Fibroblast of lung (primary cell): ENCODE results near the gene EMC10. TPM values are rescaled to one million over a fixed set of nuclear protein-coding genes. Genes with fewer than 3 reads are reported as not detected.

ENCODE experiments used
- DNase-seq, 2 donors: peaks; one replicate each; pipeline versions ENCODE4 v3.0.0 to v3.0.0-alpha.2; 2010; ENCODE audit warnings: low read depth in 2 of 2
- H2AFZ ChIP-seq: 2 replicates; pipeline ENCODE4 v1.5.1; 2012; ENCODE audit warnings: low read length, control low read depth, inconsistent platforms
- H3K27ac ChIP-seq: 2 replicates; pipeline ENCODE4 v1.5.1; 2011; ENCODE audit warnings: low read length, control low read depth; ENCODE audit not compliant: insufficient read depth
- H3K27me3 ChIP-seq: 2 replicates; pipeline ENCODE4 v1.5.1; 2011; ENCODE audit warnings: mild to moderate bottlenecking, low read length; ENCODE audit not compliant: control insufficient read depth, insufficient read depth
- H3K36me3 ChIP-seq: 2 replicates; pipeline ENCODE4 v1.5.1; 2011; ENCODE audit warnings: low read length; ENCODE audit not compliant: control insufficient read depth, insufficient read depth
- H3K4me1 ChIP-seq: 2 replicates; pipeline ENCODE4 v1.5.1; 2011; ENCODE audit warnings: low read length; ENCODE audit not compliant: control insufficient read depth, insufficient read depth; ENCODE audit errors: extremely low read depth
- H3K4me2 ChIP-seq: 2 replicates; pipeline ENCODE4 v1.5.1; 2011; ENCODE audit warnings: low read length, control low read depth; ENCODE audit not compliant: insufficient read depth; ENCODE audit errors: extremely low read depth
- H3K4me3 ChIP-seq, 4 experiments: fragments of 200-600 bp in 1 of 4; sonication (generic) in 1 of 4; replicated peaks in 1 of 4; 2 replicates each; pipeline ENCODE4 v1.5.1; 2011 to 2016; ENCODE audit warnings: low read length in 4 of 4, low read depth in 3 of 4, mild to moderate bottlenecking in 3 of 4, control low read depth in 2 of 4, inconsistent platforms in 1 of 4, mixed read lengths in 1 of 4; ENCODE audit not compliant: insufficient read depth in 1 of 4; ENCODE audit errors: control extremely low read depth in 1 of 4
- H3K79me2 ChIP-seq: 2 replicates; pipeline ENCODE4 v1.5.1; 2012; ENCODE audit warnings: mild to moderate bottlenecking, low read length, inconsistent platforms; ENCODE audit not compliant: control insufficient read depth, insufficient read depth
- H3K9ac ChIP-seq: 2 replicates; pipeline ENCODE4 v1.5.1; 2011; ENCODE audit warnings: mild to moderate bottlenecking, low read length, control low read depth; ENCODE audit not compliant: insufficient read depth
- H3K9me3 ChIP-seq: 2 replicates; pipeline ENCODE4 v1.5.1; 2012; ENCODE audit warnings: low read depth, low read length; ENCODE audit not compliant: control insufficient read depth, insufficient read depth
- H4K20me1 ChIP-seq: 2 replicates; pipeline ENCODE4 v1.5.1; 2011; ENCODE audit warnings: low read length; ENCODE audit not compliant: control insufficient read depth, insufficient read depth; ENCODE audit errors: extremely low read depth
- EZH2 ChIP-seq: IDR thresholded peaks from 2 replicates; pipeline ENCODE4 v1.5.1; 2012; ENCODE audit warnings: low read length, control low read depth, mild to moderate bottlenecking; ENCODE audit errors: missing control alignments
- polyA plus RNA-seq, 2 donors: library from polyadenylated mRNA; depleted of rRNA in 1 of 2; stranded (reverse) in 1 of 2; unstranded in 1 of 2; fragments of >200 nt; gene quantifications; 2 replicates each; pipeline ENCODE4 v1.2.1, GENCODE V29; 2011 to 2012; ENCODE audit warnings: missing spikeins in 1 of 2
- total RNA-seq: library from RNA; depleted of rRNA; stranded (reverse); fragments of >200 nt; gene quantifications from 2 replicates; pipeline ENCODE4 v1.2.1, GENCODE V29; 2014
- TF ChIP-seq, protein P1 (sequence below), 2 donors: IDR thresholded peaks in 1 of 2; conservative IDR thresholded peaks in 1 of 2; 1 replicate in 1 of 2; 2 replicates in 1 of 2; pipeline ENCODE4 v1.5.1; 2011 to 2012; ENCODE audit warnings: low read length in 2 of 2, control low read depth in 1 of 2, inconsistent platforms in 1 of 2, low read depth in 1 of 2, mild to moderate bottlenecking in 1 of 2

Gene EMC10
- total and polyA plus RNA-seq, 2 donors (not counting 1 experiment from before 2014, with no cell fraction given): 40.8 to 42.7 TPM

DNA sequence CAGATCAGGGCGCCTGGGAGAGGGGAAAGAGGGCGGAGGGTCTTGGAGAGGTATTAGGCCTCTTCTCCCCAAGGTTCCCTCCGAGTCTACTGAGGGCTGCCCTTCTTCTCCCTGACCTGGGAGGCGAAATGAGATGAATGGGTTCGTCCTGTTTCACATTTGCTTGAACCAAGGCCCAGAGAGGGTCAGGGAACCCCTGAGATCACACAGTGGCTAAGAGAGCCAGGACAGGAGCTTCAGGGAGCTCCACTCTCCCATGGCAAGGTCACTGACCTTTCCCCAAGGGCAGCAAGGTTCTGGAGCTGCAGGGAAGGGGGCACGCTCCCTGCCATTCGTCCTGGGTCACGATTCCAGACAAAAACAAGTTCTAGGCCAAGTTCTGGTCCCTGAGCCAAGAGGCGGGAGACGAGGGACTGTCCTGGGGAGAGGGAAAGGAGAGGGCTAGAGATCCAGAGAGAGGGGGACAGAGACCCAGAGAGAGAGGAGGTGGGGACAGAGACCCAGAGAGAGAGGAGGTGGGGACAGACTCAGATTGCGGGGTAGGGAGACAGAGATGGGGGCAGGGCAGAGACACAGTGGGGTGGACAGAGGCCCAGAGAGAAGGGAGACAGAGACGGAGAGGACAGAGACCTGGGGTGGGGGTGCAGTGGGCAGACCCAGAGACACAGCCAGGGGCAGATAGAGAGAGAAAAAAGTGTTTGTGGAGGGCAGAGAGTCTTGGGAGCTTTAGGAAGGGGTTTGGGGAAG is 36.9 kb downstream of the EMC10 start:
- no peak overlapping the region for H3K4me2 ChIP-seq
- no peaks in the 10 kb centered on the region for H3K27me3 ChIP-seq
- DNase-seq: no peak
- H3K79me2 ChIP-seq: peaks cover 6% of the 10 kb centered on the region
- peaks cover 2% of the 10 kb centered on the region for H3K4me1 ChIP-seq
- no peaks in the 10 kb centered on the region for H4K20me1 ChIP-seq
- no peak overlapping the region for H3K27ac ChIP-seq
- no peaks in the 10 kb centered on the region for H3K36me3 ChIP-seq
- no peak overlapping the region for H3K4me3 ChIP-seq
- TF ChIP-seq, protein P1, sequence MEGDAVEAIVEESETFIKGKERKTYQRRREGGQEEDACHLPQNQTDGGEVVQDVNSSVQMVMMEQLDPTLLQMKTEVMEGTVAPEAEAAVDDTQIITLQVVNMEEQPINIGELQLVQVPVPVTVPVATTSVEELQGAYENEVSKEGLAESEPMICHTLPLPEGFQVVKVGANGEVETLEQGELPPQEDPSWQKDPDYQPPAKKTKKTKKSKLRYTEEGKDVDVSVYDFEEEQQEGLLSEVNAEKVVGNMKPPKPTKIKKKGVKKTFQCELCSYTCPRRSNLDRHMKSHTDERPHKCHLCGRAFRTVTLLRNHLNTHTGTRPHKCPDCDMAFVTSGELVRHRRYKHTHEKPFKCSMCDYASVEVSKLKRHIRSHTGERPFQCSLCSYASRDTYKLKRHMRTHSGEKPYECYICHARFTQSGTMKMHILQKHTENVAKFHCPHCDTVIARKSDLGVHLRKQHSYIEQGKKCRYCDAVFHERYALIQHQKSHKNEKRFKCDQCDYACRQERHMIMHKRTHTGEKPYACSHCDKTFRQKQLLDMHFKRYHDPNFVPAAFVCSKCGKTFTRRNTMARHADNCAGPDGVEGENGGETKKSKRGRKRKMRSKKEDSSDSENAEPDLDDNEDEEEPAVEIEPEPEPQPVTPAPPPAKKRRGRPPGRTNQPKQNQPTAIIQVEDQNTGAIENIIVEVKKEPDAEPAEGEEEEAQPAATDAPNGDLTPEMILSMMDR (conservative IDR thresholded peaks at IDR 0.05 in 1 of 2, IDR thresholded peaks at IDR 0.05 in 1 of 2; ENCODE audit: low read depth in 1 of 2, low read length in 2 of 2): no peak
- TF ChIP-seq EZH2: no peak
- no peak overlapping the region for H3K9ac ChIP-seq
- no peak overlapping the region for H2AFZ ChIP-seq
- H3K9me3 ChIP-seq: no peaks in the 10 kb centered on the region

GRCh38 chr19:50513746-50514345 is 37.5 kb downstream of the EMC10 start, which contains the start of gene ASPDH:
Gene ASPDH (minus strand): TSS chr19:50513913. CDS start chr19:50513823, 90 bp downstream.
- Histone ChIP-seq H3K9ac (no peak within 1 kb of the TSS), H3K4me3 (no peak within 1 kb of the TSS), H3K27me3 (no peaks in the 10 kb centered on the region), H3K9me3 (no peaks in the 10 kb centered on the region), H2AFZ (no peak within 1 kb of the TSS), H4K20me1 (no peaks in the 10 kb centered on the region), H3K36me3 (no peaks in the 10 kb centered on the region), H3K4me1 (peaks cover 2% of the 10 kb centered on the region), H3K79me2 (peaks cover 6% of the 10 kb centered on the region), H3K27ac (no peak within 1 kb of the TSS), H3K4me2 (no peak within 1 kb of the TSS)
- DNase-seq: no peak
- TF ChIP-seq, protein P1 (conservative IDR thresholded peaks at IDR 0.05 in 1 of 2, IDR thresholded peaks at IDR 0.05 in 1 of 2; ENCODE audit: low read depth in 1 of 2, low read length in 2 of 2): no peak
- TF ChIP-seq EZH2: no peak

GRCh38 chr19:50514346-50515167 is 38.2 kb downstream of the EMC10 start:
- no peak overlapping the region for H3K27ac ChIP-seq
- peaks cover 6% of the 10 kb centered on the region for H3K79me2 ChIP-seq
- H4K20me1 ChIP-seq: no peaks in the 10 kb centered on the region
- H3K4me2 ChIP-seq: no peak overlapping the region
- H2AFZ ChIP-seq: no peak overlapping the region
- TF ChIP-seq EZH2: no peak
- TF ChIP-seq, protein P1 (conservative IDR thresholded peaks at IDR 0.05 in 1 of 2, IDR thresholded peaks at IDR 0.05 in 1 of 2; ENCODE audit: low read depth in 1 of 2, low read length in 2 of 2): no peak
- no peak overlapping the region for H3K9ac ChIP-seq
- no peaks in the 10 kb centered on the region for H3K27me3 ChIP-seq
- no peak overlapping the region for H3K4me3 ChIP-seq
- H3K9me3 ChIP-seq: no peaks in the 10 kb centered on the region
- H3K36me3 ChIP-seq: no peaks in the 10 kb centered on the region
- DNase-seq: no peak
- H3K4me1 ChIP-seq: peaks cover 2% of the 10 kb centered on the region
